ENCODE data around the gene COQ10A.
A peak's percentile ranks its signal among the peaks of the same experiment; 100 is the strongest.
"Not testable (repeated sequence)": the region's sequence is repeated elsewhere in the genome, so short reads cannot be mapped to it uniquely, and the experiment has no call there.

The COQ10A gene

GRCh38 chr12:56241424-56242303 is 25.1 kb upstream of the COQ10A start:
- no peak overlapping the region for H3K27ac ChIP-seq
- DNase-seq (ENCODE audit: low read depth, low spot score), result no peak

GRCh38 chr12:56242986-56243385 is 23.8 kb upstream of the COQ10A start:
- no peak overlapping the region for H3K27ac ChIP-seq

GRCh38 chr12:56243731-56244181 is 23.0 kb upstream of the COQ10A start:
- H3K27ac ChIP-seq, result no peak overlapping the region
- no peak for DNase-seq (ENCODE audit: low read depth, low spot score)

More at GRCh38 chr12:56242986-56243385, 23.8 kb upstream of the COQ10A start:
- DNase-seq (ENCODE audit: low read depth, low spot score), result no peak

- DNase-seq (ENCODE audit: low read depth, low spot score), result no peak
Observed at GRCh38 chr12:56244494-56244893, 22.2 kb upstream of the COQ10A start.

GRCh38 chr12:56247923-56248322 is 18.8 kb upstream of the COQ10A start:
- no peak overlapping the region for H3K27ac ChIP-seq
- no peak for DNase-seq (ENCODE audit: low read depth, low spot score)

More at GRCh38 chr12:56244494-56244893, 22.2 kb upstream of the COQ10A start:
- no peak overlapping the region for H3K27ac ChIP-seq

GRCh38 chr12:56248711-56249110 is 18.0 kb upstream of the COQ10A start:
- DNase-seq (ENCODE audit: low read depth, low spot score), result no peak
- H3K27ac ChIP-seq, result no peak overlapping the region

- H3K27ac ChIP-seq, result no peak overlapping the region
- no peak for DNase-seq (ENCODE audit: low read depth, low spot score)
Observed at GRCh38 chr12:56252649-56253048, 14.1 kb upstream of the COQ10A start.

- no peak overlapping the region for H3K27ac ChIP-seq
- no peak for DNase-seq (ENCODE audit: low read depth, low spot score)
Observed at GRCh38 chr12:56253091-56253490, 13.7 kb upstream of the COQ10A start.

- DNase-seq (ENCODE audit: low read depth, low spot score), result no peak
- H3K27ac ChIP-seq, result no peak overlapping the region
Observed at GRCh38 chr12:56255671-56256070, 11.1 kb upstream of the COQ10A start.

- no peak overlapping the region for H3K27ac ChIP-seq
- no peak for DNase-seq (ENCODE audit: low read depth, low spot score)
Observed at GRCh38 chr12:56256326-56256960, 10.3 kb upstream of the COQ10A start.

GRCh38 chr12:56257071-56257470 is 9.7 kb upstream of the COQ10A start:
- no peak for DNase-seq (ENCODE audit: low read depth, low spot score)
- H3K27ac ChIP-seq, result no peak overlapping the region

- no peak for DNase-seq (ENCODE audit: low read depth, low spot score)
- H3K27ac ChIP-seq, result peak overlapping the region; percentile 61
Observed at GRCh38 chr12:56257491-56258067, 9.2 kb upstream of the COQ10A start.

- peak within 1 kb of the TSS; percentile 61 for H3K27ac ChIP-seq
- DNase-seq (ENCODE audit: low read depth, low spot score), result no peak
Observed at GRCh38 chr12:56258068-56258819, 8.5 kb upstream of the COQ10A start, which contains the start of gene ANKRD52. TSS of gene ANKRD52 (minus strand) at chr12:56258384. CDS start at chr12:56258269, 115 bp downstream.

- DNase-seq (ENCODE audit: low read depth, low spot score), result no peak
- peak overlapping the region; percentile 61 for H3K27ac ChIP-seq
Observed at GRCh38 chr12:56258820-56259183, 7.9 kb upstream of the COQ10A start.

- peak overlapping the region; percentile 68 for H3K27ac ChIP-seq
- no peak for DNase-seq (ENCODE audit: low read depth, low spot score)
Observed at GRCh38 chr12:56260380-56260779, 6.4 kb upstream of the COQ10A start.

GRCh38 chr12:56260921-56261320 is 5.8 kb upstream of the COQ10A start:
- peak overlapping the region; percentile 68 for H3K27ac ChIP-seq
- DNase-seq (ENCODE audit: low read depth, low spot score), result no peak

- peak overlapping the region; percentile 68 for H3K27ac ChIP-seq
Observed at GRCh38 chr12:56261503-56262232, 5.1 kb upstream of the COQ10A start.

GRCh38 chr12:56262955-56263354 is 3.8 kb upstream of the COQ10A start:
- DNase-seq (ENCODE audit: low read depth, low spot score); H3K27ac ChIP-seq: not testable (repeated sequence)

More at GRCh38 chr12:56261503-56262232, 5.1 kb upstream of the COQ10A start:
- DNase-seq (ENCODE audit: low read depth, low spot score), result peak; percentile 39

- peak overlapping the region; percentile 47 for H3K27ac ChIP-seq
- DNase-seq (ENCODE audit: low read depth, low spot score), result not testable (repeated sequence)
Observed at GRCh38 chr12:56266068-56266692, 562 bp upstream of the COQ10A start.

Data from epithelial cell of prostate (primary cell).